Upper lobe of left lung (tissue), 6 donors: ENCODE measurements around the gene PCP2. TPM values are rescaled to one million over a fixed set of nuclear protein-coding genes. Genes with fewer than 3 reads are reported as not detected.

Source experiments
- ATAC-seq, 2 donors: fragments of 200-7000 bp; cut with Tn5 transposase; one replicate each; pipeline ENCODE4 v1.9.1; 2022; ENCODE audit warnings: mild to moderate bottlenecking in 2 of 2, moderate library complexity in 2 of 2; ENCODE audit not compliant: low FRiP score in 2 of 2
- DNase-seq, 2 donors: peaks; one replicate each; pipeline ENCODE4 v3.0.0-alpha.2; 2019 to 2020
- H3K27ac ChIP-seq, 4 donors: fragments of 200-600 bp; sonication (generic); one replicate each; pipeline ENCODE4 v1.5.1; 2016 to 2019
- H3K27me3 ChIP-seq, 4 donors: fragments of 200-600 bp; sonication (generic); one replicate each; pipeline ENCODE4 v1.5.1; 2017 to 2019
- H3K36me3 ChIP-seq, 4 donors: fragments of 200-600 bp; sonication (generic); one replicate each; pipeline ENCODE4 v1.5.1; 2016 to 2019
- H3K4me1 ChIP-seq, 4 donors: fragments of 200-600 bp; sonication (generic); one replicate each; pipeline ENCODE4 v1.5.1; 2018 to 2019
- H3K4me3 ChIP-seq, 4 donors: fragments of 200-600 bp; sonication (generic); one replicate each; pipeline ENCODE4 v1.5.1; 2017 to 2019; ENCODE audit warnings: mild to moderate bottlenecking in 2 of 4, moderate library complexity in 1 of 4
- H3K9me3 ChIP-seq, 4 donors: fragments of 200-600 bp; sonication (generic); one replicate each; pipeline ENCODE4 v1.5.1; 2018 to 2019
- CTCF ChIP-seq, 6 experiments: fragments of 450-650 bp in 4 of 6; fragments of 200-600 bp in 2 of 6; sonication (generic) in 2 of 6; IDR thresholded peaks; one replicate each; pipeline ENCODE4 v1.5.1; 2016 to 2019; ENCODE audit warnings: antibody characterized with exemption in 6 of 6
- EP300 ChIP-seq, 4 donors: sonication (generic); formaldehyde crosslinking; IDR thresholded peaks; one replicate each; pipeline ENCODE4 v1.5.1; 2017; ENCODE audit warnings: antibody characterized with exemption in 4 of 4, control low read depth in 2 of 4
- POLR2A ChIP-seq, 4 donors: fragments of 450-650 bp; IDR thresholded peaks; one replicate each; pipeline ENCODE4 v1.5.1; 2016 to 2017; ENCODE audit warnings: antibody characterized with exemption in 4 of 4, mild to moderate bottlenecking in 2 of 4
- POLR2AphosphoS5 ChIP-seq, 2 donors: sonication (generic); formaldehyde crosslinking; IDR thresholded peaks; one replicate each; pipeline ENCODE4 v1.5.1; 2017; ENCODE audit warnings: antibody characterized with exemption in 2 of 2
- WGBS, 2 donors: methylation state at CpG; one replicate each; pipeline ENCODE4 v1.1.5; 2017 to 2018; 5-methylcytosine and 5-hydroxymethylcytosine counted together
- total RNA-seq, 6 donors: library from RNA; depleted of rRNA in 4 of 6; stranded (reverse); fragments of >200 nt in 4 of 6; gene quantifications; one replicate each; pipeline versions ENCODE4 v1.1.0 to v1.2.1, GENCODE V29; 2016 to 2021
- donor health status: DM: no; HTN: no; CAD: no; lungs with moderate emphysema.
- donor health status: DM: no; HTN: yes; CAD: no; lungs with severe emphysema.

Gene PCP2
- total RNA-seq, 6 donors from 2014 or later = 2.3 to 21.0 (median 3.3) TPM; not detected in 1

DNA sequence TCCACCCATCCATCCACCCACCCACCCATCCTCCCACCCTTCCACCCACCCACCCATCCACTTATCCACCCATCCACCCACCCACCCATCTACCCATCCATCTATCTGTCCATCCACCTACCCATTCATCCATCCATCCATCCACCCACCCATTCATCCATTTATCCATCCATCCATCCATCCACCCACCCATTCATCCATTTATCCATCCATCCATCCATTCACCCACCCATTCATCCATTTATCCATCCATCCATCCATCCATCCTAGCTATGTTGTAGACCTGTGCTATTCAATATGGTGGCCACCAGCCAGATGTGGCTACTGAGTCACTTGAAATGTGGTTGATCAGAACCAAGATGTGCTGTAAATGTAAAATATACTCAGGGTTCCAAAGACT, 32.8 kb downstream of the PCP2 start:
- Histone ChIP-seq H3K36me3 (no peaks in the 10 kb centered on the region), H3K9me3 (no peaks in the 10 kb centered on the region), H3K27me3 (peaks cover 0 to 8% (median 4%) of the 10 kb centered on the region in 4 donors), H3K4me1 (peaks cover 6 to 15% (median 11%) of the 10 kb centered on the region in 4 donors), H3K27ac (no peak overlapping the region), H3K4me3 (no peak overlapping the region)
- TF ChIP-seq CTCF (IDR thresholded peaks at IDR 0.05) (no peak), POLR2A (IDR thresholded peaks at IDR 0.05) (no peak), POLR2AphosphoS5 (IDR thresholded peaks at IDR 0.05) (no peak), EP300 (IDR thresholded peaks at IDR 0.05) (no peak)
- DNase-seq = no peak
- ATAC-seq = no peak

DNA sequence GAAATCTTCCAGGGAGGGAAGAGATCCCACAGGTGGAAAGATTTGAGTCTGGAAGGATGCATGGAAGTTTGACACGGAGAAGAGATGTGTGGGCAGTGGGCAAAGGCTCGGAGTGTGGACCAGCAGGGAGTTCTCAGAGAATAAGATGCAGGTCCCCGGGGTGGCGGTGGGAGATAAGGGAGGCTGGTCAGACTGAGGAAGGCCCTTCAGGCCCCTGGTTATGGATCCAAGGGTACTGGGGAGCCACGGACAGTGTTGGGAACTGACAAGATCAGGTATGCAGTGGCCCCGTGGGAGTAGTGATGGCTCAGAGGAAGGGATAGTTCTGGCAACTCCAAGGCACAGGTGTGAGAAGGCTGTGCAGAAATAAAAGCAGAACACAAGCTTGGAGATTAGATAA, 35.3 kb downstream of the PCP2 start:
- ATAC-seq (no peak), DNase-seq (no peak)
- H3K4me3 ChIP-seq = no peak overlapping the region
- H3K27ac ChIP-seq = no peak overlapping the region
- H3K36me3 ChIP-seq = no peaks in the 10 kb centered on the region
- TF ChIP-seq CTCF (IDR thresholded peaks at IDR 0.05) (no peak), POLR2A (IDR thresholded peaks at IDR 0.05) (no peak), POLR2AphosphoS5 (IDR thresholded peaks at IDR 0.05) (no peak), EP300 (IDR thresholded peaks at IDR 0.05) (no peak)
- peaks cover 0 to 8% (median 4%) of the 10 kb centered on the region in 4 donors for H3K27me3 ChIP-seq
- 73 to 76% methylated on average over 6 of the region's 6 CpGs for WGBS, 2 donors
- H3K9me3 ChIP-seq = no peaks in the 10 kb centered on the region
- H3K4me1 ChIP-seq = peaks cover 6 to 21% (median 9%) of the 10 kb centered on the region in 4 donors

- H3K36me3 ChIP-seq = no peaks in the 10 kb centered on the region
- ATAC-seq (no peak), DNase-seq (no peak)
- no peaks in the 10 kb centered on the region for H3K9me3 ChIP-seq
- no peak overlapping the region for H3K4me3 ChIP-seq
- H3K27ac ChIP-seq = no peak overlapping the region
- 73% methylated on average over 9 of the region's 9 CpGs for WGBS, 2 donors
- TF ChIP-seq POLR2AphosphoS5 (IDR thresholded peaks at IDR 0.05) (no peak), POLR2A (IDR thresholded peaks at IDR 0.05) (no peak), EP300 (IDR thresholded peaks at IDR 0.05) (no peak), CTCF (IDR thresholded peaks at IDR 0.05) (no peak)
- H3K27me3 ChIP-seq = peaks cover 0 to 8% (median 4%) of the 10 kb centered on the region in 4 donors
- H3K4me1 ChIP-seq = peaks cover 6 to 21% (median 8%) of the 10 kb centered on the region in 4 donors
These were observed 35.8 kb downstream of the PCP2 start for GRCh38 chr19:7597689-7598088.

- 0 to 3% methylated on average over 12 to 29 of the region's 70 CpGs for WGBS, 2 donors
- TF ChIP-seq CTCF (IDR thresholded peaks at IDR 0.05) (no peak), POLR2A (IDR thresholded peaks at IDR 0.05) (no peak), POLR2AphosphoS5 (IDR thresholded peaks at IDR 0.05) (no peak)
- no peaks in the 10 kb centered on the region for H3K36me3 ChIP-seq
- peak overlapping the region in 3 of 4 donors; percentile 56 to 60 (median 56) for H3K4me3 ChIP-seq
- H3K9me3 ChIP-seq = no peaks in the 10 kb centered on the region
- H3K27ac ChIP-seq = peak overlapping the region in 3 of 4 donors; percentile 35 to 66 (median 64)
- DNase-seq = peak in 1 of 2 donors; percentile 68
- ATAC-seq = no peak
- peaks cover 0 to 8% (median 4%) of the 10 kb centered on the region in 4 donors for H3K27me3 ChIP-seq
- H3K4me1 ChIP-seq = peaks cover 2 to 21% (median 7%) of the 10 kb centered on the region in 4 donors
These were observed 37.1 kb downstream of the PCP2 start for GRCh38 chr19:7596211-7596937.
